GM12892 (cell line): ENCODE results near the gene ELF5.

Source experiments
- POLR2A ChIP-seq: IDR thresholded peaks from 2 replicates; pipeline ENCODE4 v1.6.1; 2011; ENCODE audit warnings: low read depth, low read length, control low read depth
- POLR2AphosphoS5 ChIP-seq: IDR thresholded peaks from 2 replicates; pipeline ENCODE4 v1.6.1; 2011; ENCODE audit warnings: low read depth, low read length, control low read depth
- TAF1 ChIP-seq: IDR thresholded peaks from 2 replicates; pipeline ENCODE4 v1.6.1; 2011; ENCODE audit warnings: low read depth, mild to moderate bottlenecking, control low read depth, low read length, borderline replicate concordance

GRCh38 chr11:34461215-34461614, 52.4 kb downstream of the ELF5 start:
- no peak for TF ChIP-seq TAF1
- no peak for TF ChIP-seq POLR2AphosphoS5
- no peak for TF ChIP-seq POLR2A
